Measurements from ENCODE around the gene PEG3. TPM values are rescaled to one million over a fixed set of nuclear protein-coding genes. Genes with fewer than 3 reads are reported as not detected.

The PEG3 gene
- total and polyA plus RNA-seq, 2 of the 13 experiments (the other 11 are each of a cell fraction or from before 2014, with no cell fraction given): 217 to 394 TPM

- TF ChIP-seq ZBTB8A (CRISPR knock-in tag; IDR thresholded peaks at IDR 0.05; ENCODE audit: borderline replicate concordance, low read depth) (no peak), MAFF (IDR thresholded peaks at IDR 0.05; ENCODE audit: low read depth, low read length) (no peak), POLR2AphosphoS2 (IDR thresholded peaks at IDR 0.05; ENCODE audit: low read depth, low read length) (peak; percentile 73; the same call in 1 of the 2 replicates), ZNF12 (CRISPR knock-in tag; IDR thresholded peaks at IDR 0.05) (no peak), ZNF235 (CRISPR knock-in tag; IDR thresholded peaks at IDR 0.05; ENCODE audit: borderline replicate concordance) (no peak), SMC3 (IDR thresholded peaks at IDR 0.05; ENCODE audit: low read length) (no peak), TERF1 (CRISPR knock-in tag; IDR thresholded peaks at IDR 0.05) (no peak), ZGPAT (CRISPR knock-in tag; IDR thresholded peaks at IDR 0.05) (peak; percentile 42; the same call in 1 of the 2 replicates), ZNF713 (CRISPR knock-in tag; IDR thresholded peaks at IDR 0.05) (no peak), IRX3 (CRISPR knock-in tag; IDR thresholded peaks at IDR 0.05; ENCODE audit: borderline replicate concordance, low read depth) (no peak), ZNF503 (CRISPR knock-in tag; IDR thresholded peaks at IDR 0.05) (no peak), ZNF414 (CRISPR knock-in tag; IDR thresholded peaks at IDR 0.05) (peak; percentile 68; the same call in 1 of the 2 replicates), ZFP36L2 (CRISPR knock-in tag; IDR thresholded peaks at IDR 0.05) (no peak), RBM22 (optimal IDR thresholded peaks at IDR 0.05; ENCODE audit: low read length) (no peak), ZBTB43 (CRISPR knock-in tag; conservative IDR thresholded peaks at IDR 0.05) (no peak), ARNTL (CRISPR knock-in tag; IDR thresholded peaks at IDR 0.05) (no peak), ERF (CRISPR knock-in tag; IDR thresholded peaks at IDR 0.05) (peak; percentile 33; the same call in 1 of the 2 replicates), ZNF136 (CRISPR knock-in tag; IDR thresholded peaks at IDR 0.05; ENCODE audit: low read depth) (no peak), SP4 (CRISPR knock-in tag; IDR thresholded peaks at IDR 0.05) (0 out of 2 replicates have a peak, but pooled peaks have one; percentile 55), BRD4 (CRISPR knock-in tag; IDR thresholded peaks at IDR 0.05) (peak; percentile 37; the same call in 1 of the 2 replicates), GABPA (IDR thresholded peaks at IDR 0.05; ENCODE audit: low read depth, low read length) (no peak), GABPA (CRISPR knock-in tag; IDR thresholded peaks at IDR 0.05; ENCODE audit: low read depth) (no peak), NPAS2 (CRISPR knock-in tag; IDR thresholded peaks at IDR 0.05; ENCODE audit: borderline replicate concordance) (no peak), ZNF460 (CRISPR knock-in tag; IDR thresholded peaks at IDR 0.05; ENCODE audit: borderline replicate concordance) (no peak)
Observed at GRCh38 chr19:56840451-56841192, at the start of gene PEG3, which contains the start of gene ZIM2 (continued).

Measured in HepG2 (cell line).